GM18508 (cell line): ENCODE data around the gene CTSC.
A peak's percentile ranks its signal among the peaks of the same experiment; 100 is the strongest.

Experiments used
- ATAC-seq: cut with Tn5 transposase; IDR thresholded peaks from one replicate; pipeline ENCODE4 v1.9.1; 2021; ENCODE audit warnings: moderate number of reproducible peaks; ENCODE audit not compliant: insufficient read depth, unreplicated experiment

Gene CTSC

DNA sequence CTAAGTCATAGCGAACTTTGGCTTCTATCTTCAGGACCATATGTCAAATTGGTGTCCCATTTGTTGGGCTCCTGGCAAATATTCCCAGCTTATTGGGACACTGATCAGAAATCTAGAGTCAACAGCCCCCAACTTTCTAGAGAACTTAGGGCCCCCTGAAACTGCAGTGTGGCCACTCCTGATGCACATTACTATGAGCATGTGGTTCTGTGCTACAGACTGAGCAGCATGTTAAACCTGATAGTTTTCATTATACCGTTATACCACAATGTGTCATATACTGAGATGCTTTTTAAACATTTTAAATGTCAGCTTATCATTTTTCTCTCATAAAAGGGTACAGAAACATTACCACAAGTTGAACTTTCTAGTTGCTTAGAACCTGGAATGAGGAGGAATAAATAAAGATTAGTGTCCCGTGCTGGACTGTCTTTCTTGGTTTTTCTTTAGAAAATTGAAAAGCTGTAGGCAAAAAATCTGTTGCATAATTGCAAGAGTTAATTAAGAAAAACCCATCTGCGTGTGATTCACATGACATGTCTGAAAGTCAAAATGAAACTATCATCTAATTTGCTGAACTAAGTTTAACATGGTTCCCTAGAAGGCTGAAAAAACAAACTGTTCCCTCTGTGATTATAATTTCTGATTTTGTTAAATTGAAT is 16.4 kb upstream of the CTSC start:
- ATAC-seq: no peak

DNA sequence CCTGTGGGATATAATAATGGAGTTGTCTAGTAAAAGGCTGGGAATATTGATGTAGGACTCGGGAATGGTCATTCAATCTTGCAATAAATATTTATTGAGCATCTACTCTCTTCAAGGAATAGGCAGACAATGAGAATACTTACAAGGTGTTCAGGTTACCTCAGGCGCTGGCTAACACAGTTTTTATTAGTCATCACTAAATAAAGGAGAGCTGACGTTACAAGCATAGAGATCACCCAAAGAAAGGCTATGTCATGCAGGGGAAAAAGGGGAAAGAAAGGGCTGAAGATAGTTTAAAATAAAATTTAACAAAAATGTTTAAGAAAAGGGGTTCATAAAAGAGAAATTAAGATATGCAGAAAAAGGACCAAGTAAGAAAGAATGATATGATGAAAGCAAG is 15.8 kb upstream of the CTSC start:
- no peak for ATAC-seq

DNA sequence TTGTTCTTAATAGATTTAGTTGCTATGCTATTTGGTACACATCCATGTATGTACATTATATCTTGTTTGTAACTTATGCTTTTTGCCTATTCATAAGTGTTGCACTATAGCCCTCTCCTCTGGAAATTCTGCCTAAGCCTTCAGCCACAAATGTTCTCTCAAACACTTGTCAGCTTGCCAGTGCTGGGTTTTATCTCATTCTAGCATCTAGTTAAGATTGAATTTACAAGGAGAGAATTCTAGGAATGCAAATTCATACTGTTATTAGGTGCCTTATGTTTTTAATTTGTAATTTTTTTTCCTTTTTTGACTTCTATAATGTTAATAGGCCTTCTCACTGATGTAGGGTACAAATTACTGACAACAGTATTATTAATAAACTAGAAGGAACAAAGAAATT is 14.6 kb upstream of the CTSC start:
- no peak for ATAC-seq

DNA sequence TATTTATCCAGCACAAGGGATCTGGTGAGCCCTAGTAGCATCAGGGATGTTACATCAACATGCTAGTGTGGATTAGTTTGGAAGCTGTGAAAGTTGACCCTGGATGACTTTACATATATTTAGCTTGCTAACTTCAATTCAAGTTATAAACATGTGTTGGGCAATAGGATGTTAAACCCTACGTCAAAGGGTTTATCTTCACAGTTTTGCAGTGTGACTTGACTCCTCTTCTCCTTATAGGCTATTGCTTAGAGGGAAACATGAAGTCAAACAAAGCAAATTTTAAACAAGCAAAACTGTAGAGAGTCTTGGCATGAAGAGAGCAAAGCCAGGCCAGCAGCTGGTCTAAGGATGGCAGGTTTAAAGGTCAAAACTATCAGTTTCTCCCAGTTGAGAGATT is 11.3 kb upstream of the CTSC start:
- no peak for ATAC-seq

DNA sequence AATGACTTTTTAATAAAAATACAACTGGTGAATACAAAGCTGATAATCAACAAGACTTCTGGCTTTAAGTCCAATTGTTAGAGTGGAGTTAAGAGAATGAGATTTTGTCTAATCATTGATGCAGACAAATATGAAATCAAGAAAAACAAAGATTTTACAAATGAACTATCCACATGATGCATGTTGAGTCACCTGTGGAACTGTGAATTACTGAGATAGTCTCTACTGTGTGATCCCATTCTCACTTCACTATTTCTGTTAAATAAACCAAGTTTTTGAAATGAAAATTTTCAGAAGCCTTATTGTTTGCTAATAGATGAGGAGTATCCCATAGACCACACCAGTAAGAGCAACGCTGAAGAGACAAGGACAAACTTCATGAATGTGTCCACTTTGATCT is 8.4 kb upstream of the CTSC start:
- ATAC-seq: no peak

DNA sequence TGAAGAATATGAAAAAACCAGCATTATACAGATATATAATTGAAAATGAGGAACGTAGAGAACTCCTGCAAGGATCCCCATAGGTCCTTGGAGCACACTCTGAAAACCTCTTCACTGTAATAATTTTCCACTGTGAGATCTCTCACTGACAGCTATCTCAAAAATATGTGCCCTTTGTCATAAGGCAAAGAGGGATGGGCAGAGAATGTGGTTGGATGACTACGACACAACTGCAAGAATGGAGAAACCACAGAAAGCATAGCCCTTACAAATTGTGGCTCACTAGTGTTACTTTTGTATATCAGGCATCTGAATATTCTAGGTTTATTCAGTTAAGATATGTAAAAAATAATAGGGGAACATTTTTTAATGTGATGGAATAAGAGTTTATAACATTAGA is 7.9 kb upstream of the CTSC start:
- ATAC-seq: no peak

DNA sequence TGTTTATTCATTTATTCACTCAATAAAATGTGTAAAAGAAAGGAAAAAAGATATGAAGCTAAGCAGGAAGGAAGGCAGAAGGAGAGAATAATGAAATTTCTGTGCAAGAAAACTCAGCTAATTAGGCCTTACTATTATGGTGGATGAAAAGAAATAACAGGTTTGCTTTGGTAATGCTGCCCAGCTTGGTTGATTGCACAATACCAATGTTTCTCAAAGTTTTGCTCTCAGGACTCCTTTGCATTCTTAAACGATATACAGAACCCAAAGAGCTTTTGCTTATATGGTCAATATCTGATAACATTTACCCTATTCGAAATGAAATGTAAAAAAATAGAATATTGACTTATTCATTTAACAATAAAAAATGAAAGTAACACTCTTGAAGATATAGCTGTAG is 7.3 kb upstream of the CTSC start:
- no peak for ATAC-seq

DNA sequence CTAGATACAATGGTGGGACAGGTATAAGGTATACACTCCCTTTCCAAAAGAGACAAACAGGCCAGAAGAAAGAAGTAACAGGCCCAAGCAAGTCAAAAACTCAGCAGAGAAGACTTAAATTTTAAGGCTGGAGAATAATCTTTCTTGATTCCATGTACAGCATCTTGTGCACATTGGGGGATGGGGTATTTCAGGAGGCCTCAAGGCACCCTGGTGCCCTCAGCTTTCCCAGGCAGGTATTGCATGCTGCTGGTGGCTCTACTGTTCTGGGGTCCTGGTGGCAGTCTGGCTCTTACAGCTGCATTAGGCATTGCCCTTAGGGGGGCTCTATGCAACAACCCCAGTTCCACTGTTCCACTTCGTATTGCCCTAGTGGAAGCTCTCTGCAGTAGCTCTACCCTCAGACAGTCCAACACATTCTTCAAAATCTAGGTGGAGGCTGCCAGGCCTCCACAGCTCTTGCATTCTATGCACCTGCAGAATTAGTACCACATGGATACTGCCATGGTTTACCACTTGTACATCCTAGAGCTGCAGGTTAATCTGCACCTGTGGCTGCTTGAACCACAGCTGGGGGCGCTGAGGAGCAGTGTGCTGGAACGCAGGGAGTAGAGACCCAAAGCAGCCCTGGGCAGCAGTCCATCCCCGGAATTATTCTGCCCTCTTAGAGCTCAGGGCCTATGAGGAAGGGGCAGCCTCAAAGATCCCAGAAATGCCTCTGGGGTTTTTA is 4.2 kb upstream of the CTSC start:
- no peak for ATAC-seq

DNA sequence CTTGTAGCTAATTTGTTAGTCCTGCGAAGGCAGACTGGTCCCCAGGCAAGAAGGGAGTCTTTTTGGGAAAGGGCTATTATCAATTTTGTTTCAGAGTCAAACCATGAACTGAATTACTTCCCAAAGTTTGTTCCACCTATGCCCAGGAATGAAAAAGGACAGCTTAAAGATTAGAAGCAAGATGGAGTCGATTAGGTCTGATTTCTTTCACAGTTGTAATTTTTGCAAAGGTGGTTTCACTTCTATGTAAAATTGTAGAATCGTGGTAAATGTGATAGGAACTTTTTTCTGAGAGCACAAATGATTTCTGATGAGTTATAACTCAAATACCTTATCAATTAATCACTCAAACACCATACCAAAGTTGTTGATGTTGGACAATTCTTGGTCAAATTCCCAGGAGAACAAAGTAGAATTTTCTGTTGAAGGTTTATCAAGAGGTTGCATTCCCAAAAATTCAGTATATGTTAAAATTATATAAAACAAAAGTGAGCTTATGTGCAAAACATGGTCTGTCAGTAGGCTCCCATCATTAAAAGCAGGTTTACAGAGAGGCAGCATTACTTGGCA is 2.9 kb upstream of the CTSC start:
- no peak for ATAC-seq

DNA sequence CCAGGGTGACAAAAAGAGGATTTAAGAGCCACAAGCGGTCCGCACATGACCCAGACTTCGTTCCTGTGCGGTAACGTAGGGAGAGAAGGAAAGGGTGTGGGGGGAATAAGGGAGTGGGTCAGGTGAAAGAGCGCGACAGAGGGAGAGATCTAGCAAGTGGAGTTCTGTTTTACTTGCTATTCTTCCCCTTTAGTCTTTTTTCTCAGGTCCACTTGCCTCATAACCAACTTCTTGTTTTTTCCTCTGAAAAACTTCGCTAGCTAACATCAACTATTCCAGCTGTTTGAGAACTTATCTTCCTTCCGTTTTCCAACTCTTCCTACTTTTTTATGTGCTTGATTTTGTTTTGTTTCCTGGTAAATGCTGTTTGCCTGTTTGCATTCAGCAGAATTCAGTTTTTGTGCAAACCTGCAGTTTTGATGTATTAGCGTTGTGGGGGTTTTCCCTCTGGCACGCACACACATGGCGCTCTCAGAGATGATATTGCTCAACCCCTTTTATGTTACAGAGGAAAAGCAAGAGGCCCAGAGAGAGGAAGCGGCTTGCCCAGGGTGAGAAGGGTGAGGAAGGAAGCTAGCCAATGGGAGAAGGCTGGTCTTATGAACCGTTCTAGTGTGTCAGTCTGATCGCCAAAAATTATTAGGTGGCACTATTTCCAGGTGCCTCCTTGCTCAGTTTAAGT is 592 bp upstream of the CTSC start:
- ATAC-seq: peak; percentile 44

DNA sequence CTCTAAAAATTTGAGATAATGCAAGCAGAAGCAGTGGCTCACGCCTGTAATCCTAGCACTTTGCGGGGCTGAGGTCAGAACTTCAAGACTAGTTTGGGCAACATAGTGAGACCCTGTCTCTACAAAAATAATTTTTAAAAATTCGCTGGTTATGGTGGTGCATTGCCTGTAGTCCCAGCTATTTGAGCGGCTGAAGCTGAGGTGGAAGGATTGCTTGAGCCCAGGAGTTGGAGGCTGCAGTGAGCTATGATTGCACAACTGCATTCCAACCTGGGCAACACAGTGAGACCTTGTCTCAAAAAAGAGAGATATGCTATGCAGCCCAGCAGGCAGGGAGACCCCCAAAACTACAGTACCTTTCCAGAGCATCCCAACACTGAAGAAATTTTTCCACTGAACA is 2.3 kb downstream of the CTSC start:
- ATAC-seq: no peak

DNA sequence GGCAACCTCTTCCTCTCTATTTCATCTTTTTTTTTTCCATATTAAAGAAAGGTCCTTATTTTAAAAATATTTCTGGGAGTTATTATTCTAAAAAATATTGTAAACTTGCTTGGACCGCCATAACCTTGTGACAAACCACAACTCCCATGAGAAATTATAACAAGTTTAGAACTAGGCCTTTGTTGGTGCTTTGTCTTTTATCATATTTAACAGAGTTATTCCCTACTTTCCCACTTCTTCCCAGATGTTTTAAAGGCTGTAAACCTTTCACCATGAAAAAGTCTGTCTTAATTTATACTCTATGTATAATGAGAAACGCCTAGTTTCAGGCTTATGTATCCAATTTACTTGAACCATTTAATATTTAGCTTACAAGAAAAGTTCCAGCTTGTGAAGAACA is 3.7 kb downstream of the CTSC start:
- no peak for ATAC-seq

DNA sequence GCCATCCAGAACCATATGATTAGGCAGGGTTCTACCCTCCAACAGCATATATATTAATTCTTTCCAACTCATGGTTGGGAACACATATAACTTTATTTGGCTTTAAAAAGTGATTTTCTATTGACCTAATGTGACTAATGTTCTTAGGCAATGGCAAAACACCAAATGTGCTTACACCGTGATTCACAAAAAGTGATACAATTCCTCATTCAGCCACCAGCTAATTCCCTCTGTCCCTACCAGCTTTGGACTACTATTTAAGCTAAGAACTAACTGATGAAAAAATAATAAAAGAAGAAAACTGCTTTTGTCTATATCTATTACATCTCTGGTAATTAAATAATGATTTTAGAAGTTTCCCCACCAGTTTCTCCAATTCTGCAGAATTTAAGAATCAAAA is 4.7 kb downstream of the CTSC start:
- no peak for ATAC-seq

DNA sequence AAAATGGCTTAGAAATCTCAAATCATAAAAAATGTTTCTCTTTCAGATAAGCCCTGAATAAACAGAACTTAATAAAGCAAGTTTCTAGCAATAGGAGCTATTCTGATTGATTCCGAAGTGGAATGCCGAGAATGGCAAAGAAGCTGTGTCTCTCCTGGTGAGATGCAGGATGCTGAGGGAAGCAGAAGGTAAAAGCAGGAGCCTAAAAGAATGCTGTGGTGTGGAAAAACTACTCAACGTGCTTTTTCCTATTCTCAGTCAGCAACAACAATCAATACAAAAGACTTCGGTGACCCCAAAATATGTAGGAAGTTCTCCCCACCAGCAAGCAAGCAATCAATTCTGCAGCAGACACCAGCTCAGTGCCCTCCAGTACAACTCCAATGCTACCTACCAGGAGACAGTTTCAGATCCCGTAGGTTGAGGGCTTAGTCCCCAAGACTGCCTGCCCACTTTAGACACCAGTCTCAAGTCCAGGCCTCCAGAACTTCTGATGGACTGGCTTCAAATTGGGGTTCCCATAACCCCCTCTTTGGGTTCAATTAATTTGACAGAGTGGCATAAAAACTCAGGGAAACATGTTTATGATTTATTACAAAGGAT is 6.6 kb downstream of the CTSC start:
- no peak for ATAC-seq

DNA sequence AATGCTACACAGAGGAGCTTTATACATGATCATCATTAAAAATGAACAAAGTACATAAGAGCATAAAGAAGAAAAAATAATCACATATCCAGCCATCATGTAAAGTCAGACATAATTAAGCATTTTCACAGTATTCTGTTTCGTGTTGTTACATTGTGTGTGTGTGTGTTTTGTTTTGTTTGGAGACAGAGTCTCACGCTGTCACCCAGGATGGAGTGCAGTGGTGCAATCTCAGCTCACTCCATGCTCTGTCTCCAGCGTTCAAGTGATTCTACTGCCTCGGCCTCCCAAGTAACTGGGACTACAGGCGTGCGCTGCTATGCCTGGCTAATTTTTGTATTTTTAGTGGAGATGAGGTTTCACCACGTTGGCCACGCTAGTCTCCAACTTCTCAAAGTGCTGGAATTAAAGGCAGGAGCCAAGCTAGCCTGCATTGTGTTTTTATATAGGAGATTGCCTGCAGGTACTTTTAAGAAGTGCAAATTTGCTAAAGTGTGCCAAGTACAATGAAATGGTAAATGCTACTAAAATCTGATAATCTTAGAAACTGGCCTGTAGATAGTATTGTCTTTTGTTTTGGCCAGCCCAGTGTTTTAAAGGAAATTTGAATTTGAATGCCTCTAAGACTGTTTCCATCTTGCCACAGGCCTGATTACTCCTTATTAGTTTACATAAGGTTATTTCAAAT is 7.8 kb downstream of the CTSC start:
- ATAC-seq: no peak

DNA sequence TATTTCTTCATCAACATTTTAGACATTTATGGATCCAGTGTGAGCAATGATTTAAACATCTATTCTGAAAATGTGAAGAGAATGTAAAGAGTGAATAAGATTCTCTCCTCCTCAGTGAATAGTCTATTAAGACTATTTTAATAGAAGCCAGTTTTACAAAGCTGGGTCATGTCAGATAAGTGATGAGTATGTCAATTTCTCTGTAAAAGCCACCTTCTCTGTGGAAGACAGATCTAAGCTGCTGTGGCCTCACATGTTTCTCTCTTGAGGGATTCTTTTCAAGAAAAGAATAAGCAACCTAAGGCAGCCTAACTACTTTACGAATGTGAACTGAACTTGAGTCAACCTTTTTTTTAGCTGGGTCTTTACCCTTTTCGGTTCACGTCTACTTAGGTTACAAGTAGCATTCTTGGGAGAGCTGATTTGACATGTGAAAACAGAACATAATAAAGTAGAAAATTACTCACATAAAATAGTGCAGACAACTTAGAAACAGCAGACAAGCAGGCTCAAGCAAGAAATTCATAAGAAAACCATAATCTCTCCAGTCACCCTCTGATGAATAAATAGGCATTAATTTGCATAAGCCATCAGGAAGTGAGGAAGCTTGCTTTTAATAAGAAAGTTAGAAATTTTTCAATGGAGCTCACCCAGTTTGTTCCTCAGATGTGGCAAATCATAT is 9.9 kb downstream of the CTSC start:
- ATAC-seq: no peak

DNA sequence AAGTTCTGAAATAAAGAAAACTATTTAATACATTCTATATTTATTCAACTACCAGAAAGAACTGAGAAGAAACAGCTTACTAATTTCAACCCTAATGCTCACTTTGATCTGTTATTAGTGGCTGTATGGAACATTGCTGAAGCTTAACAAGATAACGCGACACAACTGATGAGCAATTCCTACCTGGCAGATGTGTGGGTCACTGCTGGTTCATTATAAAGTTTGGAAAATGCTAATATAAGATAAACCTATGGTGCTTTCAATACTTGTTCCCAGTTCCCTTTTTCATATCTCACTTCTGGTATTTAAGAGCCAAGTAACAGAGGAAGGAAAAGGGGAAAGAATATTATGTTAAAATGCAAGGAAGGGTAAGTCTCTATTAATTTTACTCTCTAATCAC is 10.5 kb downstream of the CTSC start:
- no peak for ATAC-seq

DNA sequence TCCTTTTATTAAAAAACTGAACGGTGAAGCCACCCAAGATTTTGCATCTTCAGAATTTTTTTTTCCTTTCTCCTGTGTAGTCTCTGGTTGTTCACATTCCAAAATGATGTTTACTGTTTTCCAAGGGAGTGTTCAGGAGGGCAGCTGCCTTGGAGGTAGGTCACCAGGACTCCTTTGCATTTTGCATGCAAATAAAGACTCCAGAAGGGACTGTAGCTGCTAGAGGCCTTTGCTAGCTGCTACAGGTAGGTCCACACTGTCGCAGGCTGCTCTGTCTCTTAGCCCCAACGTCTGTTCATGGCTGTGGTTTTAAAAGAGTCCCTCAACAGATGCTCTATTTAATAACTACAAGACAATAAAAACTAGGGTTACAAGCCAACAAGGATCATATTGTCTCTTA is 11.4 kb downstream of the CTSC start:
- ATAC-seq: no peak

DNA sequence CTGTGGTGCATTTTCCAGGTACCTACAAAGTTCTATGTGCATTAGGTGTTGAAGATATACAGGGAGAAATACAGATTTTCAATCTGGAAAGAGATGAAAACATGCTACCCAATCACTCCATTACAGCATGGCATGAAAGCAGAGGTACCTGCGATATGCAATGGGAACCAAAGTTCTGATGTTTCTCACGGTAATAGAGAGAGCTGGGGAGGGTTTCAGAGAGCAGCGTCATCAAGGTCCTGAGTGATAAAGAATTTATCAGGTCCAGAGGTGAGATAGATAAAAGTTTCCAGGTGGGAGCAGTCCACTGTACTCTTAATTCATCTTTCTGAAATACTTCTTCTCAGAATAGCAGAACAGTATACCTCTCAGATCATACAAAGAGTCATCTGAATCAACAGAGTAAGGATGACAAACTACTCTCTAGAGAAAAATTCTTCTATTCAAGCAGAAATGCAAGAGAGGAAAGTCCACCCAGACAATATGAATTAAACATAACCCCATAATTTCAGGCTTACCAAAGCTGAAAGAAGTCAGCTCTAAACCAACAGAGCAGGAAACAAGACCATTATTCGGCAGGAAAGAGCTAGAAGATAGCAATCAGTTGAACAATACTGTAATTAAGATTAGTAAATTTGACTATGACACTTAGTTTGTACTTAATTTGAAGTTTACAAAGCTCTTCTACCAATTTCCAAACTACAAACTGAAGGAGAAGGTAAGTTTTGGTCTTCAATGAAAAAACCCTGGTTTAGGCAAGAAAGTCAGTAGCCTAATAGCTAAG is 12.8 kb downstream of the CTSC start:
- ATAC-seq: no peak
